Fibroblast of the conjunctiva (primary cell): ENCODE measurements around the gene RAB31.

Source experiments
- DNase-seq: peaks from one replicate; pipeline ENCODE4 v3.0.0-alpha.2; 2010; ENCODE audit warnings: low read depth

RAB31 gene

GRCh38 chr18:9738266-9738969 lies 30.3 kb downstream of the RAB31 start:
- no peak for DNase-seq

- DNase-seq, result no peak
Observed at GRCh38 chr18:9739516-9739915, 31.4 kb downstream of the RAB31 start.

- DNase-seq, result no peak
Observed at GRCh38 chr18:9740071-9740470, 32.0 kb downstream of the RAB31 start.

- no peak for DNase-seq
Observed at GRCh38 chr18:9741406-9741792, 33.3 kb downstream of the RAB31 start.

GRCh38 chr18:9741793-9742523 lies 33.9 kb downstream of the RAB31 start:
- DNase-seq, result no peak

GRCh38 chr18:9742524-9743131 lies 34.5 kb downstream of the RAB31 start:
- no peak for DNase-seq

- peak; percentile 60 for DNase-seq
Observed at GRCh38 chr18:9743200-9744016, 35.3 kb downstream of the RAB31 start.

GRCh38 chr18:9746958-9747357 lies 38.9 kb downstream of the RAB31 start:
- DNase-seq, result no peak

GRCh38 chr18:9749611-9750010 lies 41.5 kb downstream of the RAB31 start:
- DNase-seq, result no peak

- no peak for DNase-seq
Observed at GRCh38 chr18:9750112-9750511, 42.0 kb downstream of the RAB31 start.

GRCh38 chr18:9750606-9751304 lies 42.7 kb downstream of the RAB31 start:
- DNase-seq, result no peak

- DNase-seq, result no peak
Observed at GRCh38 chr18:9751371-9752031, 43.4 kb downstream of the RAB31 start.

GRCh38 chr18:9753846-9754245 lies 45.7 kb downstream of the RAB31 start:
- no peak for DNase-seq

- no peak for DNase-seq
Observed at GRCh38 chr18:9755110-9755509, 47.0 kb downstream of the RAB31 start.

- no peak for DNase-seq
Observed at GRCh38 chr18:9755615-9756014, 47.5 kb downstream of the RAB31 start.

GRCh38 chr18:9756271-9756932 lies 48.3 kb downstream of the RAB31 start:
- DNase-seq, result no peak

GRCh38 chr18:9756933-9757470 lies 48.9 kb downstream of the RAB31 start:
- no peak for DNase-seq

GRCh38 chr18:9757827-9758621 lies 49.9 kb downstream of the RAB31 start:
- peak; percentile 20 for DNase-seq

GRCh38 chr18:9758624-9759075 lies 50.5 kb downstream of the RAB31 start:
- DNase-seq, result no peak
